GM15510 (cell line): ENCODE data around the gene CTRB1.

Experiments
- POLR2A ChIP-seq: IDR thresholded peaks from 3 replicates; pipeline ENCODE4 v1.6.1; 2011; ENCODE audit warnings: borderline replicate concordance; ENCODE audit not compliant: insufficient read length; ENCODE audit errors: extremely low read depth

CTRB1 gene

DNA sequence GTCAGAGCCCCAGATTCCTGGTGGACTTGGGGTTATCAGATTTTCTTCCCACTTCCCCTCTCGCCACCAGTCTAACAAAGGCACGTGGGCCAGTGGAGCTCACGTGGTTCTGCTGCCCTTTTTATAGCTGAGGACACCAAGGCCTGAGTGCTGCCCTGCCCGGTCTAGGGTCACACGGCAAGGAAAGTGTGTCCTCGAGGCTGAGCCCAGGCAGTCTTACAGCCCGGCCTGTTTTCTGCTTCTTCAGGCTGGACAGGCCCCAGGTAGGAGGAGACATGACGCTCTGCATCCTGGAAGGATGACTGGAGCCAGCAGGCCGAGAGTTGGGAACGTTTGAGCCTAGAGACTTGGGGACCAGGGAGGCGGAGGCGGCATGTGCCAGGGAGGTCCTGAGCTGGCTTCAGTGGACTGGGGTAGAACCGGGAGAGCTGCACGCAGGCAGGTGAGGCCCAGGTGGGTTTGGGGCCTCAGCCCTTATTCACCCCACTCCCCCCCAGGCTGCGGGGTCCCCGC lies 3.5 kb downstream of the CTRB1 start:
- TF ChIP-seq POLR2A = no peak

- TF ChIP-seq POLR2A = no peak
Measured at GRCh38 chr16:75224306-75225082, 5.7 kb downstream of the CTRB1 start.

DNA sequence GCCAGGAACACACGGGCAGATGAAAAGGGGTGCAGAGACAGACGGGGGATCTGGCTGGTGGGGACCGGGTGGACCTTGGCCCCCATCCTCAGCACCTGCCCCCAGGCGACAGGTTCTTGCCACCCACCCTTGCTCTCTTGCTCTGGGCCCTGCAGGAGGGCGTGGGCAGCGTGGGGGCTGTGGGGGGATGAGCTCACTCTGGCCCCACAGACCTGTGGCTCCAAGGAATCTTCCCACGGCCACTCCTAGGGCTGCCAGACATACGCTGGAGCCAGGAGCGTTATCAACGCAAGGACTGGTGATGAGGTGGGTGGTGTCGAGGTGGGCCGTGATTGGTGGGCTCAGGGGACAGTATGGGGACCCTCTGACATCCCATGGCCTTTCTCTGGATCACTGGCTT lies 6.3 kb downstream of the CTRB1 start:
- TF ChIP-seq POLR2A = no peak

DNA sequence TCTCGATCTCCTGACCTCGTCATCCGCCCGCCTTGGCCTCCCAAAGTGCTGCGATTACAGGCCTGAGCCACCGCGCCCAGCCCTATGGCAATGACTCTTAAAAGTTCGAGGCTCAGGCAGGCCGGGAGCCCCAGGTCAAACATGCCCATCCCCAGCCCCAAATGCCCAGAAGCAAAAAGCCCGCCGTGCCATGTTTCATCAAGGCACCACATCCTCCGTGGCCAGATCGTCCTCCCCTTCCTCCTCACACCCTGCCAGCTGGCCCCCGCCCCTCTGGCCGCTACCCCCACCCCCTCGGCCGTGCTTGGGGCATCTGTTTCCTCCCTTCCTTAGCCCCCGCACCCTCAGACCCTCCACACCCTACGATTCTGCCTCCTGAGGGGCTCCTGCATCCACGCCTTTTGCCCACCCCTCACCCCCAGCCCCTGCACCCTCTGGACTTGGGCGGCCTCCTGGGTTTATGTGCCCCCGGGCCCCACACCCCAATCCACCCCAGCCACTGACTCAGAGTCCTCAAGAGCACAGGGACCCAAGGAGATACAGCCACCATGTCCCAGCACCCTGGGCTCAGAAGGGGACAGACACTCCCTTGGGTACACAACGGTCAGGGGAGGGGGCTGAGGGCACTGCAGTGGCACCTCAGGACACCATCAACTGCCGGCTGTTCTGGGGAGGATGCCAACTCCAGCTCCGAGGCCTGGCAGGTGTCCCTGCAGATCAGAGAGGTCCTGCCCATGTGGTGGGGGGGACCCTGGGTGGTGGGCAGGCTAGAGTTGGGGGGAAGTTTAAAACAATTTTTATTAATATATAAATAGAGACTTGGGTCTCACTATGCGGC lies 7.1 kb downstream of the CTRB1 start:
- no peak for TF ChIP-seq POLR2A

- TF ChIP-seq POLR2A = no peak
Measured at GRCh38 chr16:75226550-75227360, 8.0 kb downstream of the CTRB1 start.

GRCh38 chr16:75227361-75228142 lies 8.8 kb downstream of the CTRB1 start:
- TF ChIP-seq POLR2A = no peak

DNA sequence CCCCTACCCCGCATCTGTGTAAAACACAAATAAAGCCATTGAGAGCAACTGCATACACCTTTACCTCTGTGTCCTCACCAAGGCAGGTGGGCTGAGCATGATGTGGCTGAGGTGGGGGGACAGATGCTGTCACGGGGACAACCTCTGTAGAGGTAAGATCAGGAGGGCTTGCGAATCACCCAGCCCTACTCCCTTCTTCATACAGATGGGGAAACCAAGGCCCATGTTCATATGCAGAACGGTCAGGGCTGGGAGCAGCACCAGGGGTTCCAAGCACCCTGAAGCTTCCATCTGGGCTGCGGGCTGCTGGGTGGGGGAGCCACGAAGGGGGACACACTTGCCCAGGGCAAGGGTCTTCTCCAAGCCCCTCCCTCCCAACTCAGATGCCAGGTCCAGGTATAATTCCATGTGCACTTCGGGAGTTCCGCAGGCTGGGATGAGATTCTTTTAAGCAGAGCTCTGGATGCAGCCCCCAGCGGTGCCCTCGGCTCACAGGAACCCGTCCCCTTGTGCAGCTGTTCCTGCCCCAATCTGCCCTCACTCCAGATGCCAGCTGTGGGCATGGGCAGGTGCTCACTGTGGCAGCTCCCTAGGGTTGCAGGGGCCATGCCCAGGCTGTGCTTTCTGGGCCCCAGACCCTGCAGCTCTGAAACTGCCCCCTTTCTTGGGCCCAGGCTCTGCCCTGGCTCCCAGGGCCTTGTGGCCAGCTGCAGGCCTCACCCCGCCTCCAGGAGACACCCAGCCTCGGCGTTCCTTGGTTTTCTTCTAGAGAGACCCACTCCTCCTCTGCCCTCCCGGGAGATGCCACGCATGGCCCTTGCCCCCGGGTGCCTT lies 9.6 kb downstream of the CTRB1 start:
- no peak for TF ChIP-seq POLR2A

DNA sequence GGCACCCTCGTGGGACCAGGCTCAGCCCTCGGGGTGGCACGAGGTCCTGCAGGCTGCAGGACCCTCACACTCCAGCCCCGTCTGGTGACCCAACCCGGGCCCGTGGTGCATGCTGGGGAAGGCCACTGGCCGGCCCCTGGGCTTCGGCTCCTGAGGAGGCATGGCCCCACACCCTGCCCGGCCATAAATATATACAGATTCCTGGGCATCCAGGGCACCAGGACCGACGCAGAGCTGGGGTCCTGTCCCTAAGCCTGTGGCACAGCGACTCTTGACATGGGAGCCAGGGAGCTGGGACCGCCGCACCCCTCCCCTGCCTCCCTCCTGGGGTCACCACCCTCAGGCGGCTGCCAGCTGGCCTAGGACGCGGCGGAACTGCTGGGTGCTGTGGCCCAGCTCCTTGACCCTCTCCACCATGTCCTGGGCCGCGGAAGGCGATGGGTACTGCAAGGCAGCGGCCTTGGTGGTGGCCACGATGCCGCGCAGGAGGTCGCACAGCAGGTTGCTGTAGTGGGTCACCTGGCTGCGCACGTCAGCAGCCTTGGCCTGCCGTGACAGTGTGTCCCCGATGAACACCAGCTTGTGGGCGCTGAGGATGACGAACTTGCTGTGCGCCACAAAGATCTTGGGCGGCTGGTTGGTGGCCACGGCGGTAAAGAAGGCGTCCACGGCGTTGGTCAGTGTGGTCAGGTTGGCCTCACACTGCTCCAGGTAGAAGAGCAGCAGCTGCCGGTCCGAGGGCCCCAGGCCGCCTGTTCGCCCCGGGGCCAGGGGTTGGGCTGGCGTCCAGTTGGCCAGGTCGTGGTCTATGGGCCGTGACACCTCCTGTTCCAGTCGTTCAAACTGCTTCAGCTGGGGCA lies 10.6 kb downstream of the CTRB1 start:
- no peak for TF ChIP-seq POLR2A

DNA sequence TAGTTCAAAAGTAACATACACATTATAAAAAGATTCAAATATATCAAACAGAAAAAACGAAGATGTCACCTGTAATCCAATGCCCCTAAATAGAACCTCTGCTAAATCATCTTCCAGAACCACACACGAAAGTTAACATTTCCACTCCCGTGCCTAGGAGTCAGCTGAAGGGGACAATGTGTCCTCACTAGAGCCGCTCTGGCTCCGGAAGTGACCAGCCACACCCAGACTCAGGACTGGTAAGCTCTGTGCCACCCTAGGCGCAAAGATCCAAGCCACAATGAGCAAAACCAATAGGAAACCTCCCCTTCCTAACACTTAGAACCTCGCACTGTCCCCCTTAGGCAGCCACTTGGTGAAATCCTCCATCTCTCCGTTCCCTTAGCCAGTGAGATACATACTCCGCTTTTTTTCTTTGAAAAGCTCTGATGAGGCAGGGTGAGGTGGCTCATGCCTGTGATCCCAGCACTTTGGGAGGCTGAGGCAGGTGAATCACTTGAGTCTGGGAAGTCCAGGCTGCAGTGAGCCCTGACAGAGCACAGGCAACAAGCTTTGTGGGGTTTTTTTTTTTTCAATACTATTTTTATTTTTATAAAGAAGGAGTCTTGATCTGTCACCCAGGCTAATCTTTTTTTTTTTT lies 11.8 kb downstream of the CTRB1 start:
- TF ChIP-seq POLR2A = no peak

DNA sequence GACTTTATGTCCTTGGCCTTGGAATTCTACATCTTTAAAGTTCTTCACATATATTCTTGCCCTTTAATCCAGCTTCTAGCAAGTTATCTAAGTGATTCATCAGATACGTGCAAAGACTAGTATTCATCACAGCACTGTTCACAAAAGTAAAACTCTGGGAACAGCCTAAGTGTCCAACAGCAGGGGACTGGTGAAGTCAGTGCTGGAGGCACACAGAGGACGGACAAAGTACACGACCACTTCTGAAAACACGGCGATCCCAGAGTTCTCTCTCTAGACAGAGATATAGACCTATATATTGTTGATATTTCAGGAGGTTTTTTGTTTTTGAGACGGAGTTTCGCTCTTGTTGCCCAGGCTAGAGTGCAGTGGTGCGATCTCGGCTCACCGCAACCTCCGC lies 12.8 kb downstream of the CTRB1 start:
- no peak for TF ChIP-seq POLR2A

- no peak for TF ChIP-seq POLR2A
Measured at GRCh38 chr16:75233611-75233938, 14.8 kb downstream of the CTRB1 start.
